Body of pancreas (tissue), 4 donors: ENCODE results near the gene HOXD4.

ENCODE experiments used
- CTCF ChIP-seq, 7 experiments: fragments of 450-650 bp in 4 of 7; fragments of 200-600 bp in 3 of 7; sonication (generic) in 3 of 7; IDR thresholded peaks; one replicate each; pipeline ENCODE4 v1.5.1; 2016 to 2019; ENCODE audit warnings: antibody characterized with exemption in 7 of 7
- POLR2A ChIP-seq, 3 donors: fragments of 450-650 bp; IDR thresholded peaks; one replicate each; pipeline ENCODE4 v1.6.1; 2016; ENCODE audit warnings: antibody characterized with exemption in 3 of 3, mild to moderate bottlenecking in 2 of 3

GRCh38 chr2:176120364-176121189 lies 30.8 kb upstream of the HOXD4 start:
- TF ChIP-seq CTCF (IDR thresholded peaks at IDR 0.05), result no peak
- no peak for TF ChIP-seq POLR2A (IDR thresholded peaks at IDR 0.05)
